GM18861 (cell line): Measurements from ENCODE around the gene RABL6.
"Not testable (repeated sequence)": the region's sequence is repeated elsewhere in the genome, so short reads cannot be mapped to it uniquely, and the experiment has no call there.

Experiments
- ATAC-seq: cut with Tn5 transposase; IDR thresholded peaks from one replicate; pipeline ENCODE4 v1.9.1; 2021; ENCODE audit not compliant: unreplicated experiment

RABL6 gene

GRCh38 chr9:136793086-136793946 lies 14.4 kb upstream of the RABL6 start:
- no peak for ATAC-seq

- no peak for ATAC-seq
Measured at GRCh38 chr9:136794281-136794999, 13.3 kb upstream of the RABL6 start.

GRCh38 chr9:136795000-136795348 lies 12.8 kb upstream of the RABL6 start:
- no peak for ATAC-seq

- ATAC-seq: no peak
Measured at GRCh38 chr9:136796238-136796774, 11.4 kb upstream of the RABL6 start, which contains the start of gene CCDC183. CCDC183 (plus strand) TSS chr9:136796338; CDS start chr9:136796398, 60 bp downstream.

GRCh38 chr9:136796775-136797347 lies 10.9 kb upstream of the RABL6 start:
- not testable (repeated sequence) for ATAC-seq

GRCh38 chr9:136798708-136799078 lies 9.1 kb upstream of the RABL6 start:
- ATAC-seq: no peak

- no peak for ATAC-seq
Measured at GRCh38 chr9:136799079-136799853, 8.5 kb upstream of the RABL6 start.

GRCh38 chr9:136799854-136800657 lies 7.7 kb upstream of the RABL6 start:
- no peak for ATAC-seq

- ATAC-seq: no peak
Measured at GRCh38 chr9:136802321-136802720, 5.4 kb upstream of the RABL6 start.

- ATAC-seq: not testable (repeated sequence)
Measured at GRCh38 chr9:136803009-136803550, 4.7 kb upstream of the RABL6 start.

- ATAC-seq: no peak
Measured at GRCh38 chr9:136803551-136804508, 3.9 kb upstream of the RABL6 start.

GRCh38 chr9:136804509-136805206 lies 3.1 kb upstream of the RABL6 start:
- no peak for ATAC-seq

- no peak for ATAC-seq
Measured at GRCh38 chr9:136805207-136805740, 2.5 kb upstream of the RABL6 start.

- no peak for ATAC-seq
Measured at GRCh38 chr9:136806067-136806466, 1.7 kb upstream of the RABL6 start.

- ATAC-seq: no peak
Measured at GRCh38 chr9:136806631-136807201, 1.0 kb upstream of the RABL6 start.

GRCh38 chr9:136808075-136808805 lies 492 bp downstream of the RABL6 start:
- ATAC-seq: peak; percentile 32

- no peak for ATAC-seq
Measured at GRCh38 chr9:136808806-136809158, 1.0 kb downstream of the RABL6 start.
